Endothelial cell of umbilical vein (primary cell): ENCODE results near the gene ITGA3. TPM values are rescaled to one million over a fixed set of nuclear protein-coding genes. Genes with fewer than 3 reads are reported as not detected.

Experiments
- BruUV-seq: library from RNA; stranded (reverse); fragments of 400-500 nt; replicated peaks from 2 replicates; lab custom pipeline; 2021; lab: Mats Ljungman, UMichigan
- CTCF ChIA-PET: fragments of 300-600, 350-600 bp; sonication (Branson Sonifier 250); formaldehyde crosslinking; loops from one replicate; lab custom pipeline; 2021; ENCODE audit warnings: antibody characterized with exemption, inconsistent platforms; lab: Charles Lee
- POLR2A ChIA-PET: fragments of 300-600, 350-600 bp; sonication (Branson Sonifier 250); formaldehyde crosslinking; loops from one replicate; lab custom pipeline; 2021; ENCODE audit warnings: antibody characterized with exemption, inconsistent platforms; lab: Charles Lee
- DNase-seq: peaks from one replicate; pipeline ENCODE4 v3.0.0-alpha.2; 2011; ENCODE audit warnings: low read depth, low spot score
- FAIRE-seq: peaks from 2 replicates; lab custom pipeline; 2011; peaks lifted over from hg19 to GRCh38; lab: Jason Lieb, UNC
- H2AFZ ChIP-seq: 2 replicates; pipeline ENCODE4 v1.6.0; 2012; ENCODE audit warnings: low read depth, low read length, control low read depth, inconsistent platforms
- H3K27ac ChIP-seq: 2 replicates; pipeline ENCODE4 v1.5.1; 2011; ENCODE audit warnings: low read depth, mild to moderate bottlenecking, control low read depth, low read length, moderate library complexity; ENCODE audit not compliant: insufficient read depth
- H3K27me3 ChIP-seq, 2 experiments: 2 replicates each; pipeline versions ENCODE4 v1.6.0 to v1.6.1; 2011; ENCODE audit warnings: low read length in 2 of 2, mixed read lengths in 1 of 2; ENCODE audit not compliant: control insufficient read depth in 2 of 2, insufficient read depth in 2 of 2
- H3K36me3 ChIP-seq, 2 experiments: 2 replicates in 1 of 2; 3 replicates in 1 of 2; pipeline ENCODE4 v1.5.1; 2011; ENCODE audit warnings: low read length in 2 of 2, mild to moderate bottlenecking in 1 of 2, moderate library complexity in 1 of 2; ENCODE audit not compliant: control insufficient read depth in 2 of 2, insufficient read depth in 2 of 2; ENCODE audit errors: extremely low read depth in 1 of 2
- H3K4me1 ChIP-seq: 3 replicates; pipeline ENCODE4 v1.5.1; 2011; ENCODE audit warnings: mild to moderate bottlenecking, low read length; ENCODE audit not compliant: control insufficient read depth, insufficient read depth; ENCODE audit errors: extremely low read depth
- H3K4me2 ChIP-seq: 2 replicates; pipeline ENCODE4 v1.6.1; 2011; ENCODE audit warnings: low read length, control low read depth, mixed read lengths; ENCODE audit not compliant: insufficient read depth
- H3K4me3 ChIP-seq, 3 experiments: fragments of 200-600 bp in 1 of 3; sonication (generic), shearing (Covaris generic) in 1 of 3; replicated peaks in 1 of 3; 2 replicates each; pipeline ENCODE4 v1.5.1; 2011 to 2016; ENCODE audit warnings: control low read depth in 3 of 3, low read length in 3 of 3, mild to moderate bottlenecking in 2 of 3, inconsistent platforms in 1 of 3, low read depth in 1 of 3, moderate library complexity in 1 of 3; ENCODE audit not compliant: insufficient read depth in 1 of 3
- H3K79me2 ChIP-seq: 2 replicates; pipeline ENCODE4 v1.6.0; 2012; ENCODE audit warnings: low read length, inconsistent platforms; ENCODE audit not compliant: control insufficient read depth, insufficient read depth
- H3K9ac ChIP-seq: replicated peaks from 2 replicates; pipeline ENCODE3; 2011; ENCODE audit warnings: low read length, control low read depth; ENCODE audit not compliant: insufficient read depth; ENCODE audit errors: extremely low read depth
- H3K9me1 ChIP-seq: replicated peaks from 3 replicates; pipeline ENCODE4 v1.6.0; 2011; ENCODE audit warnings: mild to moderate bottlenecking, low read length; ENCODE audit not compliant: control insufficient read depth, insufficient read depth; ENCODE audit errors: extremely low read depth
- H3K9me3 ChIP-seq: replicated peaks from 2 replicates; pipeline ENCODE4 v1.5.1; 2012; ENCODE audit warnings: low read length, inconsistent platforms; ENCODE audit not compliant: control insufficient read depth, insufficient read depth
- H4K20me1 ChIP-seq: replicated peaks from 2 replicates; pipeline ENCODE3; 2011; ENCODE audit warnings: mild to moderate bottlenecking, low read length; ENCODE audit not compliant: control insufficient read depth, insufficient read depth; ENCODE audit errors: extremely low read depth
- CTCF ChIP-seq, 2 donors: IDR thresholded peaks; 1 replicate in 1 of 2; 2 replicates in 1 of 2; pipeline ENCODE4 v1.5.1; 2011; ENCODE audit warnings: low read length in 2 of 2, mild to moderate bottlenecking in 2 of 2, moderate library complexity in 2 of 2, control low read depth in 1 of 2, inconsistent platforms in 1 of 2, low read depth in 1 of 2; ENCODE audit not compliant: insufficient read depth in 1 of 2; ENCODE audit errors: extremely low read depth in 1 of 2
- GATA2 ChIP-seq: IDR thresholded peaks from 2 replicates; pipeline ENCODE4 v1.7.0; 2011; ENCODE audit warnings: low read depth, mild to moderate bottlenecking, moderate library complexity, mixed read lengths, low read length; ENCODE audit not compliant: insufficient read length, insufficient read depth
- JUN ChIP-seq: IDR thresholded peaks from 2 replicates; pipeline ENCODE4 v1.6.1; 2011; ENCODE audit warnings: borderline replicate concordance, low read depth; ENCODE audit not compliant: insufficient read length, insufficient read depth
- MAX ChIP-seq: IDR thresholded peaks from 2 replicates; pipeline ENCODE4 v1.6.1; 2011; ENCODE audit not compliant: insufficient read depth, insufficient read length
- MYC ChIP-seq: IDR thresholded peaks from one replicate; pipeline ENCODE4 v1.6.1; 2011; ENCODE audit warnings: mild to moderate bottlenecking, low read depth, low read length
- POLR2A ChIP-seq: IDR thresholded peaks from 2 replicates; pipeline ENCODE4 v1.6.1; 2012; ENCODE audit warnings: low read depth, mild to moderate bottlenecking, control low read depth, low read length
- POLR2AphosphoS5 ChIP-seq: IDR thresholded peaks from 2 replicates; pipeline ENCODE4 v1.6.1; 2012; ENCODE audit warnings: low read depth, mild to moderate bottlenecking, control low read depth, low read length, moderate library complexity; ENCODE audit not compliant: insufficient read depth
- dilution Hi-C: fragments of 300-500 bp; cut with MboI; formaldehyde crosslinking; loops from one replicate; pipeline ENCODE4 v1.15.0; 2019; ENCODE audit warnings: low sequenced_read_pairs; ENCODE audit not compliant: extremely low pct_ligation_motif_present
- intact Hi-C: fragments of 100-400 bp; cut with micrococcal nuclease; formaldehyde crosslinking; loops from one replicate; pipeline ENCODE4 v1.10.0; 2022
- polyA plus RNA-seq, 4 experiments: library from polyadenylated mRNA; depleted of rRNA in 3 of 4; stranded (reverse) in 3 of 4; unstranded in 1 of 4; fragments of >200 nt; gene quantifications; 2 replicates each; pipeline versions ENCODE4 v1.2.1 to v1.2.3, GENCODE V29; 2011 to 2012; ENCODE audit warnings: missing spikeins in 1 of 4
- total RNA-seq: library from RNA; stranded (reverse); gene quantifications from 2 replicates; pipeline ENCODE4 v1.2.3, GENCODE V29; 2021

Gene ITGA3
- total and polyA plus RNA-seq, 2 donors (not counting 3 experiments of a cell fraction or from before 2014, with no cell fraction given) = 92.7 to 112 TPM

- Histone ChIP-seq H3K4me1 (peaks cover 11% of the 10 kb centered on the region), H3K36me3 (peaks cover 8 to 37% of the 10 kb centered on the region in 2 experiments), H3K79me2 (no peaks in the 10 kb centered on the region), H3K27ac (no peak overlapping the region), H3K4me2 (no peak overlapping the region), H2AFZ (no peak overlapping the region), H3K4me3 (no peak overlapping the region), H3K9me1 (no peaks in the 10 kb centered on the region), H3K27me3 (no peaks in the 10 kb centered on the region), H4K20me1 (no peaks in the 10 kb centered on the region), H3K9ac (no peak overlapping the region), H3K9me3 (no peaks in the 10 kb centered on the region)
- BruUV-seq = no TSS peak
- CTCF ChIA-PET = interaction anchor here (1.0 to 3.7 kb wide), 6 partner anchors 13 to 65 kb away, joined by 3 to 37 read pairs (median 3); no protein-coding TSS in a partner anchor
- TF ChIP-seq GATA2 = no peak
- TF ChIP-seq POLR2AphosphoS5 = no peak
- no peak for TF ChIP-seq JUN
- no peak for TF ChIP-seq MAX
- no peak for TF ChIP-seq MYC
- no peak for TF ChIP-seq POLR2A
- dilution Hi-C loops (no loop called here), intact Hi-C loops (no loop called here)
- POLR2A ChIA-PET = no interaction called here
- FAIRE-seq = no peak
- no peak for DNase-seq
These were observed 77.3 kb downstream of the ITGA3 start for GRCh38 chr17:50133028-50133768.

GRCh38 chr17:50133769-50134099, 77.8 kb downstream of the ITGA3 start:
- Histone ChIP-seq H3K4me2 (no peak overlapping the region), H3K27ac (no peak overlapping the region), H3K4me3 (no peak overlapping the region), H2AFZ (no peak overlapping the region), H3K27me3 (no peaks in the 10 kb centered on the region), H3K9me1 (no peaks in the 10 kb centered on the region), H3K79me2 (no peaks in the 10 kb centered on the region), H4K20me1 (no peaks in the 10 kb centered on the region), H3K9ac (no peak overlapping the region), H3K4me1 (peaks cover 5% of the 10 kb centered on the region), H3K36me3 (peaks cover 13 to 43% of the 10 kb centered on the region in 2 experiments), H3K9me3 (no peaks in the 10 kb centered on the region)
- ChIA-PET CTCF (interaction anchor here (1.1 to 1.5 kb wide), 2 partner anchors 18 to 19 kb away, joined by 3 read pairs; no protein-coding TSS in a partner anchor), POLR2A (no interaction called here)
- FAIRE-seq (no peak), DNase-seq (no peak)
- BruUV-seq = no TSS peak
- dilution Hi-C loops = no loop called here
- TF ChIP-seq CTCF (IDR thresholded peaks at IDR 0.05; ENCODE audit: extremely low read depth in 1 of 2, insufficient read depth in 1 of 2, low read depth in 1 of 2, low read length in 2 of 2) = no peak
- intact Hi-C loops = no loop called here
